Nephron (organoid): ENCODE data around the gene CAMTA1.

Source experiments
- H3K27ac Mint-ChIP-seq, 3 experiments: 2 replicates each; pipeline ENCODE4 v1.8.0; 2020; ENCODE audit warnings: mixed read lengths in 3 of 3, mild to moderate bottlenecking in 2 of 3, moderate library complexity in 1 of 3
- H3K27me3 Mint-ChIP-seq: 2 replicates; pipeline ENCODE4 v1.8.0; 2021; ENCODE audit warnings: low read depth, mild to moderate bottlenecking, moderate library complexity, mixed read lengths
- H3K36me3 Mint-ChIP-seq: 2 replicates; pipeline ENCODE4 v1.8.0; 2020; ENCODE audit warnings: low read depth, mixed read lengths
- H3K4me1 Mint-ChIP-seq: 2 replicates; pipeline ENCODE4 v1.8.0; 2020; ENCODE audit warnings: mixed read lengths
- H3K4me3 Mint-ChIP-seq, 3 experiments: 2 replicates each; pipeline ENCODE4 v1.8.0; 2020; ENCODE audit warnings: mild to moderate bottlenecking in 3 of 3, mixed read lengths in 3 of 3, moderate library complexity in 2 of 3
- H3K9me3 Mint-ChIP-seq: 2 replicates; pipeline ENCODE4 v1.8.0; 2020; ENCODE audit warnings: mixed read lengths
- CTCF ChIP-seq, 3 experiments: fragments of 200-600 bp; sonication (generic); IDR thresholded peaks; one replicate each; pipeline ENCODE4 v1.5.0; 2021; ENCODE audit warnings: antibody characterized with exemption in 3 of 3; ENCODE audit not compliant: unreplicated experiment in 3 of 3

Gene CAMTA1

GRCh38 chr1:7656557-7657215, 871.4 kb downstream of the CAMTA1 start:
- H3K27ac Mint-ChIP-seq, result no peak overlapping the region
- H3K27me3 Mint-ChIP-seq, result no peaks in the 10 kb centered on the region
- H3K36me3 Mint-ChIP-seq, result no peaks in the 10 kb centered on the region
- H3K4me3 Mint-ChIP-seq, result no peak overlapping the region
- TF ChIP-seq CTCF (IDR thresholded peaks at IDR 0.05; ENCODE audit: unreplicated experiment in 3 of 3), result no peak
- H3K9me3 Mint-ChIP-seq, result no peaks in the 10 kb centered on the region
- H3K4me1 Mint-ChIP-seq, result no peaks in the 10 kb centered on the region

GRCh38 chr1:7657287-7658016, 872.2 kb downstream of the CAMTA1 start:
- Mint-ChIP-seq H3K4me3 (no peak overlapping the region), H3K36me3 (no peaks in the 10 kb centered on the region), H3K9me3 (no peaks in the 10 kb centered on the region), H3K4me1 (no peaks in the 10 kb centered on the region), H3K27me3 (no peaks in the 10 kb centered on the region), H3K27ac (no peak overlapping the region)
- no peak for TF ChIP-seq CTCF (IDR thresholded peaks at IDR 0.05; ENCODE audit: unreplicated experiment in 3 of 3)

- H3K36me3 Mint-ChIP-seq, result no peaks in the 10 kb centered on the region
- no peaks in the 10 kb centered on the region for H3K9me3 Mint-ChIP-seq
- H3K4me3 Mint-ChIP-seq, result no peak overlapping the region
- H3K27ac Mint-ChIP-seq, result no peak overlapping the region
- no peaks in the 10 kb centered on the region for H3K4me1 Mint-ChIP-seq
- H3K27me3 Mint-ChIP-seq, result no peaks in the 10 kb centered on the region
- TF ChIP-seq CTCF (IDR thresholded peaks at IDR 0.05; ENCODE audit: unreplicated experiment in 3 of 3), result no peak
These were observed 872.8 kb downstream of the CAMTA1 start for GRCh38 chr1:7658099-7658498.

GRCh38 chr1:7659514-7659913, 874.3 kb downstream of the CAMTA1 start:
- no peak overlapping the region for H3K4me3 Mint-ChIP-seq
- no peak for TF ChIP-seq CTCF (IDR thresholded peaks at IDR 0.05; ENCODE audit: unreplicated experiment in 3 of 3)
- no peaks in the 10 kb centered on the region for H3K4me1 Mint-ChIP-seq
- H3K27ac Mint-ChIP-seq, result no peak overlapping the region
- H3K9me3 Mint-ChIP-seq, result no peaks in the 10 kb centered on the region
- H3K27me3 Mint-ChIP-seq, result no peaks in the 10 kb centered on the region
- no peaks in the 10 kb centered on the region for H3K36me3 Mint-ChIP-seq

- H3K4me3 Mint-ChIP-seq, result no peak overlapping the region
- no peak for TF ChIP-seq CTCF (IDR thresholded peaks at IDR 0.05; ENCODE audit: unreplicated experiment in 3 of 3)
- H3K4me1 Mint-ChIP-seq, result no peaks in the 10 kb centered on the region
- peaks cover 3% of the 10 kb centered on the region for H3K27me3 Mint-ChIP-seq
- no peak overlapping the region for H3K27ac Mint-ChIP-seq
- H3K9me3 Mint-ChIP-seq, result no peaks in the 10 kb centered on the region
- H3K36me3 Mint-ChIP-seq, result no peaks in the 10 kb centered on the region
These were observed 878.3 kb downstream of the CAMTA1 start for GRCh38 chr1:7663451-7664146.
